HL-60 (cell line): ENCODE data around the gene CSNK1G1.
"Not testable (repeated sequence)": the region's sequence is repeated elsewhere in the genome, so short reads cannot be mapped to it uniquely, and the experiment has no call there.

Experiments
- DNase-seq, 2 experiments: peaks; one replicate each; pipeline ENCODE4 v3.0.0-alpha.2; 2010 to 2020; ENCODE audit warnings: low read depth in 1 of 2, low spot score in 1 of 2
- H3K27ac ChIP-seq: fragments of 250-450 bp; sonication (Bioruptor Pico); replicated peaks from 2 replicates; pipeline ENCODE4 v1.5.1; 2020; ENCODE audit warnings: mild to moderate bottlenecking, moderate library complexity
- H3K27me3 ChIP-seq: fragments of 250-450 bp; sonication (Bioruptor Pico); 2 replicates; pipeline ENCODE4 v1.5.1; 2021; ENCODE audit warnings: mild to moderate bottlenecking, moderate library complexity; ENCODE audit not compliant: insufficient read depth, poor library complexity, severe bottlenecking
- H3K4me3 ChIP-seq: replicated peaks from 2 replicates; pipeline ENCODE4 v1.5.1; 2011; ENCODE audit warnings: mild to moderate bottlenecking, control low read depth, low read length; ENCODE audit not compliant: insufficient read depth
- CTCF ChIP-seq: IDR thresholded peaks from one replicate; pipeline ENCODE4 v1.5.1; 2011; ENCODE audit warnings: low read length, control low read depth, inconsistent platforms; ENCODE audit not compliant: insufficient read depth
- GABPA ChIP-seq: IDR thresholded peaks from 2 replicates; pipeline ENCODE4 v1.6.1; 2012; ENCODE audit warnings: low read depth
- POLR2AphosphoS5 ChIP-seq: IDR thresholded peaks from 2 replicates; pipeline ENCODE4 v1.6.1; 2012; ENCODE audit warnings: low read depth
- SPI1 ChIP-seq: IDR thresholded peaks from 2 replicates; pipeline ENCODE4 v1.6.1; 2012; ENCODE audit warnings: low read depth, mild to moderate bottlenecking, borderline replicate concordance
- TF ChIP-seq, protein P1 (sequence below): IDR thresholded peaks from 2 replicates; pipeline ENCODE4 v1.6.1; 2012; ENCODE audit warnings: low read depth; ENCODE audit not compliant: insufficient replicate concordance

The CSNK1G1 gene

GRCh38 chr15:64122936-64123351 is 233.0 kb downstream of the CSNK1G1 start:
- TF ChIP-seq CTCF (no peak), POLR2AphosphoS5 (no peak), SPI1 (no peak), GABPA (no peak)
- TF ChIP-seq, protein P1, sequence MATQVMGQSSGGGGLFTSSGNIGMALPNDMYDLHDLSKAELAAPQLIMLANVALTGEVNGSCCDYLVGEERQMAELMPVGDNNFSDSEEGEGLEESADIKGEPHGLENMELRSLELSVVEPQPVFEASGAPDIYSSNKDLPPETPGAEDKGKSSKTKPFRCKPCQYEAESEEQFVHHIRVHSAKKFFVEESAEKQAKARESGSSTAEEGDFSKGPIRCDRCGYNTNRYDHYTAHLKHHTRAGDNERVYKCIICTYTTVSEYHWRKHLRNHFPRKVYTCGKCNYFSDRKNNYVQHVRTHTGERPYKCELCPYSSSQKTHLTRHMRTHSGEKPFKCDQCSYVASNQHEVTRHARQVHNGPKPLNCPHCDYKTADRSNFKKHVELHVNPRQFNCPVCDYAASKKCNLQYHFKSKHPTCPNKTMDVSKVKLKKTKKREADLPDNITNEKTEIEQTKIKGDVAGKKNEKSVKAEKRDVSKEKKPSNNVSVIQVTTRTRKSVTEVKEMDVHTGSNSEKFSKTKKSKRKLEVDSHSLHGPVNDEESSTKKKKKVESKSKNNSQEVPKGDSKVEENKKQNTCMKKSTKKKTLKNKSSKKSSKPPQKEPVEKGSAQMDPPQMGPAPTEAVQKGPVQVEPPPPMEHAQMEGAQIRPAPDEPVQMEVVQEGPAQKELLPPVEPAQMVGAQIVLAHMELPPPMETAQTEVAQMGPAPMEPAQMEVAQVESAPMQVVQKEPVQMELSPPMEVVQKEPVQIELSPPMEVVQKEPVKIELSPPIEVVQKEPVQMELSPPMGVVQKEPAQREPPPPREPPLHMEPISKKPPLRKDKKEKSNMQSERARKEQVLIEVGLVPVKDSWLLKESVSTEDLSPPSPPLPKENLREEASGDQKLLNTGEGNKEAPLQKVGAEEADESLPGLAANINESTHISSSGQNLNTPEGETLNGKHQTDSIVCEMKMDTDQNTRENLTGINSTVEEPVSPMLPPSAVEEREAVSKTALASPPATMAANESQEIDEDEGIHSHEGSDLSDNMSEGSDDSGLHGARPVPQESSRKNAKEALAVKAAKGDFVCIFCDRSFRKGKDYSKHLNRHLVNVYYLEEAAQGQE: no peak
- no peak overlapping the region for H3K4me3 ChIP-seq
- no peak overlapping the region for H3K27ac ChIP-seq

DNA sequence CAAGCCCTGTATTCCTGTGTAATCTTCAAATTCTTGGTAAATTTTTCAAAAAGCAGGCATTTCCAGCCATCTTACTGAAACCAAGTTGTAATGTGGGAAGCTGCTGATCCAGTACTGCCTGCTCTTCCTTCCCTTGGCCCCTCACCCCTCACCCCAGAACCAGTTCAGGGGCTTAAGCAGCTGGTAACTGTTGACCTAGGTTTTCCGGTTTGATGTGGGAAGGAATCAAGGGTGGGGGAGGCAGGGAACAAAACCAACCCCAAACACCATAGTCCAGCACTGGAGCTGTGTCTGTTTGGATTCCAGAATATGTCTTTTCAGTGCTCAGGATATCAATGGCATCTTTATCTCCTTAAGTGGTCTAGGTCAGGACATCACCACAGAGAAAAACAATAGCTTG is 233.5 kb downstream of the CSNK1G1 start:
- DNase-seq: no peak
- Histone ChIP-seq H3K4me3 (no peak overlapping the region), H3K27ac (no peak overlapping the region), H3K27me3 (no peaks in the 10 kb centered on the region)
- no peak for TF ChIP-seq CTCF
- TF ChIP-seq GABPA: no peak
- TF ChIP-seq POLR2AphosphoS5: no peak
- TF ChIP-seq SPI1: no peak

More at GRCh38 chr15:64122936-64123351, 233.0 kb downstream of the CSNK1G1 start:
- no peaks in the 10 kb centered on the region for H3K27me3 ChIP-seq
- DNase-seq: no peak

DNA sequence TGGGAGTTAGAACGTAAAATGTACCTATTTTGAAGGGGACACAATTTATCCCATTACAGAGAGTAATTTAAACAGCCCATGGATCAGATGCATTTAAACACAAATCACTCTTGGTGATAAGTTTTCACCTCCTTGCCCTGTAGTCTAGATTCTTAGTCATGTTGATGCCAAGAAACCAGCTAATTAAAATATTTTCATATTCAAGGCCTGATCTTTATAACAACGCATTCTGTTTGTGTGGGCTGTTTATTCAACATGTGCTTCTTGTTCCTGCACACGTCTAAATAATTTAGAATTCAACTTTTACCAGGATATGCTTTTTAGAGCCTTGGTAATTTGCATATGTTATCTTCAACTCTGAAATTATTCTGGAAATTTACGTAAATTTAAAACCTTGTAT is 234.4 kb downstream of the CSNK1G1 start:
- no peak for TF ChIP-seq GABPA
- DNase-seq: no peak
- no peak overlapping the region for H3K27ac ChIP-seq
- H3K27me3 ChIP-seq: no peaks in the 10 kb centered on the region
- no peak overlapping the region for H3K4me3 ChIP-seq

DNA sequence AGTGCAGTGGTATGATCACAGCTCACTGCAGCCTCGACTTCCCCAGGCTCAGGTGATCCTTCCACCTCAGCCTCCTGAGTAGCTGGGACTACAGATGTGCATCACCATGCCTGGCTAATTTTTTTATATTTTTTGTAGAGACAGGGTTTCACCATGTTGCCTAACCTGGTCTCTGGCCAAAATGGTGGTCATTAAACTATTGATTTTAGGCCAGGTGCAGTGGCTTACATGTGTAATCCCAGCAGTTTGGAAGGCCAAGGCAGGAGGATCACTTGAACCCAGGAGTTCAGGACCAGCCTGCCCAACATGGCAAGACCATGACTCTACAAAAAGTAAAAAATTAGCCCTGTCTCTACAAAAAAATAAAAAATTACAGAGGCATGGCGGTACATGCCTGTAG is 235.7 kb downstream of the CSNK1G1 start:
- H3K27me3 ChIP-seq, H3K4me3 ChIP-seq, H3K27ac ChIP-seq, DNase-seq: not testable (repeated sequence)

- Histone ChIP-seq H3K4me3 (no peak overlapping the region), H3K27me3 (no peaks in the 10 kb centered on the region), H3K27ac (no peak overlapping the region)
- DNase-seq: no peak
- TF ChIP-seq, protein P1: no peak
- TF ChIP-seq GABPA (no peak), CTCF (no peak), SPI1 (no peak), POLR2AphosphoS5 (no peak)
Measured at GRCh38 chr15:64117759-64118487, 238.1 kb downstream of the CSNK1G1 start.
